ENCODE measurements around the gene ANG.

The ANG gene

GRCh38 chr14:20676072-20676471 is 12.5 kb upstream of the ANG start:
- DNase-seq = no peak

GRCh38 chr14:20679907-20680306 is 8.7 kb upstream of the ANG start:
- DNase-seq = peak; percentile 58

- no peak for DNase-seq
Measured at GRCh38 chr14:20680363-20680762, 8.2 kb upstream of the ANG start.

- DNase-seq = no peak
Measured at GRCh38 chr14:20680843-20681347, 7.7 kb upstream of the ANG start.

GRCh38 chr14:20681348-20682126 is 7.0 kb upstream of the ANG start:
- DNase-seq = peak; percentile 94

- no peak for DNase-seq
Measured at GRCh38 chr14:20682127-20682434, 6.5 kb upstream of the ANG start.

- DNase-seq = peak; percentile 96
Measured at GRCh38 chr14:20682435-20683124, 6.0 kb upstream of the ANG start.

- DNase-seq = peak; percentile 96
Measured at GRCh38 chr14:20683125-20683890, 5.3 kb upstream of the ANG start.

GRCh38 chr14:20683891-20684661 is 4.5 kb upstream of the ANG start, which contains the start of gene RNASE4:
Gene RNASE4 (plus strand): TSS chr14:20684560. CDS start chr14:20699372, 14,812 bp downstream.
- peak; percentile 96 for DNase-seq

- peak; percentile 61 for DNase-seq
Measured at GRCh38 chr14:20684662-20685456, 3.7 kb upstream of the ANG start.

GRCh38 chr14:20686386-20687143 is 2.0 kb upstream of the ANG start:
- DNase-seq = no peak

GRCh38 chr14:20687362-20688166 is 1.0 kb upstream of the ANG start:
- no peak for DNase-seq

GRCh38 chr14:20690848-20691640 is 2.5 kb downstream of the ANG start:
- DNase-seq = peak; percentile 68

- no peak for DNase-seq
Measured at GRCh38 chr14:20692116-20692751, 3.7 kb downstream of the ANG start.

- DNase-seq = no peak
Measured at GRCh38 chr14:20696764-20697163, 8.2 kb downstream of the ANG start.

GRCh38 chr14:20697273-20698017 is 8.9 kb downstream of the ANG start:
- peak; percentile 63 for DNase-seq

GRCh38 chr14:20698018-20698329 is 9.4 kb downstream of the ANG start:
- no peak for DNase-seq

GRCh38 chr14:20698934-20699333 is 10.4 kb downstream of the ANG start:
- no peak for DNase-seq
